NCI-H2227 treated with DMSO at 0.1 percent for 48 hours (cell line): ENCODE results near the gene SLC13A2.
A peak's percentile ranks its signal among the peaks of the same experiment; 100 is the strongest.

Experiments used
- DNase-seq: peaks from one replicate; lab custom pipeline; 2025; lab: John Stamatoyannopoulos, UW

SLC13A2 gene

GRCh38 chr17:28493460-28493859 is 20.0 kb downstream of the SLC13A2 start:
- no peak for DNase-seq

- DNase-seq, result peak; percentile 22
Observed at GRCh38 chr17:28494445-28495188, 21.2 kb downstream of the SLC13A2 start.

DNA sequence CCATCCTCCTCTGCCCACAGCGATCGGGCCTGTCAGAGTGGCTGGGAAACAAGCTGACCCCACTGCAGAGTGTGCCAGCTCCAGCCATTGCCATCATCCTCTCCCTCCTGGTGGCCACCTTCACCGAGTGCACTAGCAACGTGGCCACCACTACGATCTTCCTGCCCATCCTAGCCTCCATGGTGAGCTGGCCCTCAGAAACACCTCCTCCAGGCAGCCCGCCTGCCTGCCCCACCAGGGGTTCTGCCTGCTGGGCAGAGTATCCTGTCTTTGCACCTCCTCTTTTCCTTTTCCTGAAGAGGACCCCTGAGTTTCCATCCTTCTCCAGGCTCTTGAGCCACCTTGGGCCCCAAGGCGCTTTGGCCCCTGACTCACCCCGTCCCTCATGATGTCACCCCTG is 22.2 kb downstream of the SLC13A2 start:
- DNase-seq, result no peak

- no peak for DNase-seq
Observed at GRCh38 chr17:28497931-28498330, 24.5 kb downstream of the SLC13A2 start.

- DNase-seq, result no peak
Observed at GRCh38 chr17:28498652-28499363, 25.4 kb downstream of the SLC13A2 start.

DNA sequence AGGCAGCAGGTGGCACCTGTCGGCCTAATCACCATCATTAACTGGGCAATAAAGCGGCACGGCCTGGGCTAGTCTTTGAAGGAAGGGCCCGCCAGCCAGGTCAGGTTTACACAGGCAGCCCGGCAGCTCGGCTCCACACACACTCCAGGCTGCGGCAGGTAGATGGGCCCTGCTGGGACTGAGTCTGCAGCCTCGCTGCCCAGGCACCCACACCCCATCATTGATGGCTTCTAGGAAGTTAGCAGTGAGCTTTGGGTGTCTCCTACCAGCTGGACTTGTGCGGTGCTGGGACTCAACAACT is 25.9 kb downstream of the SLC13A2 start:
- no peak for DNase-seq

DNA sequence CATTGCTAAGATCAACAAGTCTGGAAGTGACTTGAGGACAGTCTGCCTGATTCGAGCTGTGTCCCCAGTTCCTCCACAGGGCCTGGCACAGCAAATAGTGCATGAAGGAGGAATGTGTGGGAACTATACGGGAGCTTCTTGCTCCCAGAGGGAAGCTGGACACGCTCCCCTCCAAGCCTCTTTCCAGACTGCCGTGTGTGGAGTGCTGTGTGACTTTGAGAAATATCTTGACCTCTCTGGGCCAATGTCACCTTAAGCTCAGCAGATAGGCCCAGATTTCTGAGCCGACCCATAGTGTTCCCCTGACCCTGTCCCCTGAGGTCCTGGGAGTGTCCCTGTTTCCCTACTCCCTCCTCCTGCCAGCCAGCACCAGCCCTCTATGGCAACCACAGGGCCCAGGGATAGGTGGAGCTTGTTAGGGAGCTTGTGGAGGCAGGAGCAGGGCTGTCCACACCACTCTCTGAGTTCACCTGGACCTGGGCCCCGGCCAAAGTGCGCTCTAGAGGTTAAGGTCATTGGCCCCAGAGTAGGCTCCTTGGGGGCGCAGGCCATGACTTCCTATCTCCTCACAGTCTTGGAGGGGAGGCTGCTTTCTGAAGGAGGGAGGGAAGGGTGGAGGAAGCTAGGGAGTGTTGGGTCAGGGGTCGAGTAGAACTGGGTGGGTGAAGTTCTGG is 26.4 kb downstream of the SLC13A2 start:
- DNase-seq, result no peak

DNA sequence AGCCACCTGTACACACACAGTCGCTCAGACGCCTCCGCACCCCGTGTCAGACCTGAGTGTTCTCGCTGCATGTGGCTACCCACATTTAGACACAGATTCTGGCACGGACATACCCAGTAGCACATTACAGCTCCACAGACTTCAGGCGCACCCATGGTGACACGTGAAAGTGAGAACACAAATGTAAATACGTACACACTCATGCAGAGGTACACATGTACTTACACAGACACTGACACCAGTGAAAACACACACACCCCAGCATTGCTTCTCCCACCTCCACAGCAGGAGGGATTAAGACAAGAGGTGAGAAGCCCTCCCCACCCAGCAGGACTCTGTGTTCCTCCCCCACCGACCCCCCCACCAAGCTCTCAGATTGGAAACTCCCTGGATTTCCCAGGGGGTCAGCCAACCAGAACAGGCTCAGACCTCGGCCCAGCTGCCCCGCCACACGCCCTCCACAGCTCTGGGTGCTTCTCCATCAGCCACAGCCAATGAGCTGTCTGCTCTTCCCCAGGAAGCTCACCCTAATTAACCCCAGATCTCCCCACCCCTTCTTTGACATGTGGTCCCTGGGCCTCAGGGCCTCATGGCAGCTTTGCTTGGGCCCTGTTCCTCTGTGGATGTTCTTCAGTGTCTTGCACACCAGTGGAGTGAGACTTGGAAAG is 27.4 kb downstream of the SLC13A2 start:
- no peak for DNase-seq

DNA sequence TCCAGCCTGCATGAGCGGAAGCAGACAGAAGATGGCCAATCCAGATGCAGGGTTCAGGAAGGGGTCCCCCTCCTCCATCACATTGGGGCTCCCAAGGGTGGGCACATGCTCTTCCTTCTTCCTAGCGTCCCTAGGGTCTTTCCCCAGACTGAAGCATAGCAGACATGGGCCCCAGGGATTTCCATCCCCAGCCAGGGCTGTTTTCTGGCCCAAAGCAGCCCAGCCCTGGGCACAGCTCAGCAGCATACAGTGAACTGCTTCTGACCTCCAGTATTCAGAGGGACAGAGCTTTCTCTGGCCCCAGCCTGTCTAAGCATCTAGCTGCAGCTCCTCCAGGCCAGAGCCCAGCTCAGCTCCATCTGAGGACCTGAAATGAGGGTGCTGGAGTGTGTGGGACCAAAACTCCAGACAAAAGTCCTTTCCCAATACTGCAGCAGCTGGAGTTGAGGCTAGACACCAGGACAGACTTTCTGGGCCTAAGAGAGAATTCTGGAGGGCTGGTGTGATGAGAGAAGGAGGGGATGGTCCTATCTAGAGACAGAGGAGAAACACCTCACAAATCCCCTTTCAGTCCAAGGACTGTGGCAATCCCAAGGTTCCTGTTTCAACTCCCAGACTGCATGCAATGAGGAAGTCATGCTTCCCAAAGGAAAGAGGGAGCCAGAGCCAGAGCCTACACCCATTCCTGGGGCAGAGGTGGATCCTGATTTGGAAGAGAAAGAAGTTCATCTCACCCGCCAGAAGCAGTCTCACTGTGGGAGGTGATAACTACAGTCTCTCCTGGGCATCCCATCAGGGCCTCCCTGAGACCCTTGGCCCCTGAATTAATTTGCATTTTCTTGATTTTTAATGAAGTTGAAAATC is 28.2 kb downstream of the SLC13A2 start:
- no peak for DNase-seq

DNA sequence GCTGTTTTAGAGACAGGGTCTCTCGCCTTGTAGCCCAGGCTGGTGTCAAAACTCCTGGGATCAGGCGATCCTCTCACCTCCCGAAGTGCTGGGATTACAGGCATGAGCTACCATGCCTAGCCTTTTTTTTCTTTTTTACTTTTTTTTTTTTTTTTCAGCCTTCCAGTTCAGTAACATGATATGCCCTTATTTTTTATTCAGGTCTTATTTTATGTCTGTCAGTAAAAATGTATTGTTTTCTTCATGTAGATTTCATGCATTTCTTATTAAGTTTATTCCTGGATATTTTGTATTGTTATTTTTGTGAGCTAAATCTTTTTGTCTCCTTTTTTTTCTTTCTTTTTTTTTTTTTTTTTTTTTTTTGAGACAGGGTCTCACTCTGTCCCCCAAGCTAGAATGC is 30.0 kb downstream of the SLC13A2 start:
- no peak for DNase-seq

DNA sequence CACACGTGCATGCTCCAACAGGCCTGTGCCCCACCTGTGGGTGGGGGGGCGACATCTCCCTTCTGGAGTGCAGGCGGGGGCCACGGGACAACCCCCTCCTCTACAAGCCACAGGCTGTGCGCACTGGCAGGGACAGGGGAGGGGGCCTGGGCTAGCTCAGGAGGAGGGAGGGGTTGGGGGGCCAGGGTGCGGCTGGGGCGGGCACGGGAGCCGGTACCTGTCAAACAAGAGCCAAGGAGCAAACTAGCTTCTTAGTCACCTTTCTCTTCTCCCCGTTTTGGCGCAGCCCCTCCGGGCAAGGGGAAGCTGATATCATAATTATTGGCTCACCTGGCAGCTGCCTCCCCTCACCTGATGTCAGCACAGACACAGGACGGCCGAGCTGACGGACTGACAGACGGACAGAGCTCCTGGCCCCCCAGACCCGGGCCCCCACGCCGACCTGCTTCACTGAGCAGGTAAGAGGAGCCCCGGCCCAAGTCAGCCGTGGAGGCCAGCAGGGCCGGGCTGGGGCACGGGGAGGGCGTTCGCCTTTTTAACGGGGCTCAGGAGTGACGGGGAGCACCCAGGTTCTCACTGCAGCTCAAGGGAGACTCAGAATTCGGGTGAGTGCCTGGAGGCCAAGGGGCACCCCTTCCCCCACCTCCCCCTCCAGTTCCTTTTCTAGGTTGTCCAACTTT is 32.7 kb downstream of the SLC13A2 start, which contains the start of gene FOXN1:
TSS of gene FOXN1 (plus strand) at position 363 of the 680 bp plus-strand sequence. CDS start 17,622 bp downstream, outside the sequence.
- DNase-seq, result no peak

DNA sequence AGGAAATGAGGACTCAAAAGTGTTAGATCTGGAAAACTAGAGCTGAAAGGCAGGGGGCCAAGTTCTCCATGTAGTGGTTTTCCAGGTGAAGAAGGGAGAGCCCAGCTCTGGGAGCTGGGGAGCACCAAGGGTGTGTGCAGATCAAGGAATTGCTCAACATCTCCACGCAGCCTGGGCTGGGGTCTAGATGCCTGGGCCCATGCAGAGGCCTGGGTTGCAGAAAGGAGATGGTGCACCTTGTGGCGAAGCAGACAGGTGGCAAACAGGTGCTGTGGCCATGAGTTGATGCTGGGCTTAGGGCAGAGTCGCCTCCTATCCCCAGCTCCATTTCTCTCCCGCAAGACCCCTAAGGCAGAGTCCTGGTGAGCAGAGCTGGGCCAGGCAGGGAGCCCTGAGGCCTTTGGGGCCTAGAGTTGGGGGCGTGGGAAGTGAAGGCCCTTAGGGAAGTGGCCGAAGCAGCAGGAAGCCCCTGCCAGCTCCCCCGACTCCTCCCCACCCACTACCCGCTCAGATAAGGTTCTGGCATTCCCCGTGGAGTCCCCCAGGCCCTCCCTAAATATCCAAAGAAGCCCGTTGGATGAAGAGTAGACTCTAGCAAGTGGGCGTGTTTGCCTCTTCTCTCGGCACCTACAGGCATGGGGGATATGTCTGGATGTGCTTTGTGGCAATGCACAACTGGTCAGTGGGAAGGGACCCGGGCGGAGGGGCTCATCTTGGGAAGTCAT is 33.5 kb downstream of the SLC13A2 start:
- DNase-seq, result no peak

GRCh38 chr17:28507567-28508203 is 34.2 kb downstream of the SLC13A2 start:
- no peak for DNase-seq

- DNase-seq, result no peak
Observed at GRCh38 chr17:28508211-28508724, 34.8 kb downstream of the SLC13A2 start.

DNA sequence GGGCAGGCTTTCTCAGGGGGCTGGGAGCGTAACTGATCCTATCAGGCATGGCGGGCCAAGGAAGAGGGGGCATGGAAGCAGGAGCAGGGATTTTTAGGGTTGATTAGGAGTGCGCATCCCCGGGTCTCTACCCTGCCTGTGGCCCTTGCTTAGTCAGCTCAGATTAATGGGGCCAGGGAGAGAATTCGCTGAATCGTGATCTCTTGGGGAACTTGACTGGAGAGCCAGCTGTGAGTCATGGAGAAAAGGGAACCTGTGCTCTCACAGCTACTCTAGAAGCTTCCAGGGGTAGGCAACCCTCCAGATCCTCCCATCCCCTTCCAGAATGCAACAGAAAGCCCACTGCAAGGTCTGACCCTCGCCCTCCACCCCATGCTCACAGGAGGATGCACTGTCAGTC is 36.3 kb downstream of the SLC13A2 start:
- no peak for DNase-seq

DNA sequence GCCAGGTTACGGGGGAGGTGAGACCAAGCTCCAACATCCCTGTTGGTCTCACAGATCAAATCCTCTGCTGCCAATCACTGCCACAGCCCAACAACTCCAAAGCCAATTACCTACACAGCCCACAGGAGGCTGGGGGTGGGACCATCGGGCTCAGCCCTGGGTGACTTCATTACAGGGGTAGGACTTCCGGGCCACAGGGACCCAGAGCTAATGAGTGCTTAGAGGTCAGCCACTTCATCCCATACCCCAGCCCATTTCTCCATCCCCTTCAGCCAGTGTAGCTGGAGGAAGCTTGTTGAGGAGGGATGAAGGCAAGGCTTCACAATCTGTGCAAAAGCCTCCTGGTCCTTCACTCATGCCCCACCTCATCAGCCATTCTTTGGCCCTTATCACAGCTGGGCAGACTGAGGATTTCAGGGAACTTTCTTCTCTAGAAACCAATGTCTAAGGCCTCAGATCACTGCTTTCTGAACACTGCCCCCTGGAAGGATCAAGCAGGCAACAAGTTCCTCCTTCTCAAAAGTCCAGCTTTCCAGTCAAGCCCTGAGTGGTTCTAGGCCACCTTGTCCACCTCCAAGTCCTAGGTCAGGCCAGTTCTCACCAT is 38.5 kb downstream of the SLC13A2 start:
- DNase-seq, result no peak

DNA sequence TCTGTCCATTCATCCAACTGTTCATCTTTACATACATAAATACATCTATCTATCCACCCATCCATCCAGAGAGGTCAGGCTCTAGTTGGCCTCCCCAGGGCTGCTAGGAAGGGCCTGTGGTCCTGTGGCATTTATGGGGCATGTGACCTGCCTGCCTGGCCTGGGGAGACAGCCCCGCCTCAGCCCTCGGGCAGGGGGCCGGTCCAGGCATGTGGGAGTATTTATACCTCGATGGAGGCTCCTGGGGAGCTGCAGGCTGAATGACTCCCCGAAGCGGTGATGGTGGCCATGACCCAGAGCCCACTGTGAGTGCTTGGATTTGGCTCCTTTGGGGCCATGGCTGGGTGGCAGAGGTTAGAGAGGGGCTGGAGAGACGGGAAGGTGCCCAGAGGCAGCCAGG is 40.0 kb downstream of the SLC13A2 start:
- DNase-seq, result no peak

DNA sequence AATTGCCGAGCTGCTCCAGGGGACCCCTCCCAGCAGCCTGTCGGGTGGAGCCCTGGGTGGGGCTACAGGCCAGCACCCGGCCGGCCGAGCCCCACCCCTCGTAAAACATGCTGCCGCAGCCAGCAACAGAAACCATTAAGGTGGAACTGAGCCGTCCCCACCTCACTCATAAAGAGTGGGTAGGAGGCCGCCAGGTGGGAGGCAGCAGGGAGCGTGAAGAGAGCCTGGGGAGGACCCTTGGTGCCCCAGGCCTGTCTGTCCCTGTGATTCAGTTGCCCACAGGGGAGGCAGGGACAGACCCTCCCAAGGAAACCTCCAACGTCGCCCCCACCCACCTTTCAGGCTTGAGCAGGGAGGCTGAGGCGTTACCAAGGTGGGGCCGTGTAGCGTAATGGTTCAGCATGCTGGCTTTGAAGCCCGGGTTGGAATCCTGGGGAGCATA is 41.1 kb downstream of the SLC13A2 start:
- DNase-seq, result no peak

DNA sequence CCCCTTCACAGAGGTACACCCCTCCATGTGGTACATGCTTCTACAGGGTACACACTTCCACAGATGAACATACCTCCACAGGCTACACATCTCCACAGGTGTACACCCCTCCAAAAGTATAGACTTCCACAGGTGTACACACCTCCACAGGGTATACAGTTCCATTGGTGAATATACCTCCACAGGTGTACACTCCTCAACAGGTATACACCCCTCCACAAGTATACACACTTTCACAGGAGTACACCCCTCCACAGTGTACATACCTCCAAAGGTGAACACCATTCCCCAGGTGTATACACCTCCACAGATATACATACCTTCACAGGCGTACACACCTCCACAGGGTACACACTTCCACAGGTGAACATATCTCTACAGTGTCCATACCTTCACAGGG is 42.1 kb downstream of the SLC13A2 start:
- DNase-seq, result no peak
